DMS 273 (cell line): ENCODE results near the gene UBN1.
"Not testable (repeated sequence)": the region's sequence is repeated elsewhere in the genome, so short reads cannot be mapped to it uniquely, and the experiment has no call there.

ENCODE experiments used
- DNase-seq: peaks from one replicate; lab custom pipeline; 2025; ENCODE audit not compliant: unreplicated experiment; lab: John Stamatoyannopoulos, UW

The UBN1 gene

GRCh38 chr16:4927661-4928060 is 80.4 kb downstream of the UBN1 start:
- no peak for DNase-seq

DNA sequence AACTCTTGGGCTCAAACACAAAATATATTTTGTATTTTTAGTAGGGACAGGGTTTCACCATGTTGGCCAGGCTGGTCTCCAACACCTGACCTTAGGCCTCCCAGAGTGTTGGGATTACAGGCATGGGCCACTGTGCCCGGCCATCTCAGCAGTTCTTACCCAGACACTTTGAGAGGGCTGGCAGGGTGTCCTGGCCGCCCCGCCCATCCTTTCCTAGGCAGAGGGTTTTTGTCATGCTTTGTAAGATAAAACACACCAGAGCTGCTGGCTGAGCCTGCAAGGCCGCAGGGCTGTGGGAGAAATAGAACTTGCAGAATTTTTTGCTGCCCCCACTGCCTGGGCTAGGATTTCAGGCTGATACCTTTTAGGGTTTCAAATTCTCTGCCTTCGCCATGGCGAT is 80.9 kb downstream of the UBN1 start:
- no peak for DNase-seq

DNA sequence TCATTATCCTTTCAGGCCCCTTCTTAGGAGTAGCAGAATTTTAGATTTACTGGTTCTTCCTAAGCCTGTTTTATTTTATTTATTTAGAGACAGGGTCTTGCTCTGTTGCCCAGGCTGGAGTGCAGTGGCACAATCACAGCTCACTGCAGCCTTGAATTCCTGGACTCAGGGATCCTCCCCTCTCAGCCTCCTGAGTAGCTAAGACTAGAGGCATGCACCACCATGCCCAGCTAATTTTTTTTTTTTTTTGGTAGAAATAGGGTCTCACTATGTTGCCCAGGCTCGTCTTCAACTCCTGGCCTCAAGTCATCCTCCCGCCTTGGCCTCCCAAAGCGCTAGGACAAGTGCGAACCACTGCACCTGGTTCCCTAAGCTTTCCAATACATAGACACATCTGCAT is 82.3 kb downstream of the UBN1 start:
- DNase-seq = not testable (repeated sequence)

DNA sequence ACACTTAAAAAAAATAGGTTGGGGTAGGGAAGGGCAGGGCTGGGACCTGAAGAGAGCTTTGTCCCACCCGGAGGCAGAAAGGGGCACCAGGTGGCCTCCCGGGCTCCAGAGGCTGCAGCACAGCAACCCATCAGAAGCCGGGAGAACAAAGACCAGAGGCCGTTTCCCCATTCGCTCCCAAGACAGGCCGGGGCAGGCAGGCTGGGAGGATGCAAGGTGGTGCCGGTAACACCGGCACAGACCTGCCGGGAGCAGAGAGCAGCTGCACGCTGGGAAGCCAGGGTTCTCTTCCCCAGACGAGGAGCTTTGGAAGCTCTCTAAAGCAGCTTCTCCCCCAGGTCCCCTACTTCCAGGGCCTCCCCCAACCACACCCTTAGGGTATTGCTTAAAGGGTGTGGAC is 84.1 kb downstream of the UBN1 start:
- no peak for DNase-seq
